IgD-negative memory B cell (primary cell): ENCODE results near the gene SUN2. TPM values are rescaled to one million over a fixed set of nuclear protein-coding genes. Genes with fewer than 3 reads are reported as not detected.

ENCODE experiments used
- H3K27ac Mint-ChIP-seq, 3 donors: one replicate each; pipeline ENCODE4 v1.8.0; 2020 to 2022; ENCODE audit warnings: mild to moderate bottlenecking in 3 of 3, mixed read lengths in 3 of 3, moderate library complexity in 1 of 3
- H3K27me3 Mint-ChIP-seq: one replicate; pipeline ENCODE4 v1.8.0; 2021; ENCODE audit warnings: mixed read lengths
- H3K36me3 Mint-ChIP-seq: one replicate; pipeline ENCODE4 v1.8.0; 2020; ENCODE audit warnings: mild to moderate bottlenecking, mixed read lengths
- H3K4me1 Mint-ChIP-seq, 3 donors: one replicate each; pipeline ENCODE4 v1.8.0; 2020 to 2022; ENCODE audit warnings: mixed read lengths in 3 of 3, mild to moderate bottlenecking in 1 of 3
- H3K4me3 Mint-ChIP-seq, 4 donors: one replicate each; pipeline ENCODE4 v1.8.0; 2020 to 2022; ENCODE audit warnings: mild to moderate bottlenecking in 4 of 4, mixed read lengths in 4 of 4, moderate library complexity in 3 of 4
- H3K9me3 Mint-ChIP-seq, 3 donors: one replicate each; pipeline ENCODE4 v1.8.0; 2020 to 2021; ENCODE audit warnings: mixed read lengths in 3 of 3, mild to moderate bottlenecking in 1 of 3
- polyA plus RNA-seq: library from polyadenylated mRNA; unstranded; fragments of 300-500 nt; fragmentation: Illumina TruSeq; gene quantifications from one replicate; pipeline ENCODE4 v1.2.3, GENCODE V29; 2021

SUN2 gene
- polyA plus RNA-seq, 1 donor from 2014 or later: 206 TPM

DNA sequence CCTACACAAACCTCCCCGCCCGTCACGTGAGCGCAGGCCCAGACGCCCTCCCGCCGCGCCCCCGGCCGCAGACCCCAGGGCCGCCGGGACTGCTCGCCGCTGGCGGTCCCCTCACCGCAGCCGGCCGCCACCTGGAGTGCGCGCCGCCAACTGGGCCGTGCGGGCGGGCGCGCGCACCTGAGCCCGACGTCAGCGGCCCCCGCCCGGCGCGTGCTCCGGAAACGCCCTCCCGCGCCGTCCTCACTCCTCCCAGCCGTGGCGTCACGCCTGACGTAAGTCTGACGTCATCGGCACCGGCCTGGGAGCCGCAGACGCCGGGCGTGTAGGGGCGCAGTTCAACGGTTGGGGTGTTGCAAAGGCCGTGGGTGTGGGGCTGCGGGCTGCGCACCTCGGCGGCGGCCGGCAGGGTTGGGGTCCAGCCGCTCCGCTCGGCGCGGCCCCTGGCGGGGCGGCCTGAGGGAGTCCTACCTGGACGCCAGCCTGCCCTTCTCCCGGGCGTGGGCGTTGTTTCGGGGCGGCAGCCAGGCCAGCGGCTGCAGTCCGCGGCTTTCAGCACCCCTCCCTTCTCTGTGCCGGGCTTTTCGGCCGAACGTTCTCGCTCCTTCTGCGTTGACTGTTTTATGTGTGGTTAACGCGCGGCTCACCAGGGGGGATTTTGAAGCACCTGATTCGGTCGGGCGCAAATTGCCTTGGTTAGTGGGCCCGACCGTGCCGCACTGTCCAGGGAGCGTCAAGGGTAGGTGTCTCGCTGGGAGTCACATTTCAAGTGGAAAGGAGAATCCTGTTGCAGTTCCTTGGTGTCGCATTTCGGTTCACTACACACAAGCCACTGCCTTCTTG lies 54.8 kb downstream of the SUN2 start, which contains the start of gene JOSD1:
Gene JOSD1 (minus strand): TSS at position 155 of the 840 bp plus-strand sequence. CDS start 956 bp downstream, outside the sequence.
- Mint-ChIP-seq H3K27me3 (no peaks in the 10 kb centered on the region), H3K4me3 (peak within 1 kb of the TSS; percentile 94 to 99 (median 96)), H3K27ac (peak within 1 kb of the TSS; percentile 98 to 100 (median 99)), H3K36me3 (no peaks in the 10 kb centered on the region), H3K4me1 (peaks cover 40 to 53% (median 44%) of the 10 kb centered on the region in 3 donors), H3K9me3 (peaks cover 0 to 1% (median 0%) of the 10 kb centered on the region in 3 donors)

DNA sequence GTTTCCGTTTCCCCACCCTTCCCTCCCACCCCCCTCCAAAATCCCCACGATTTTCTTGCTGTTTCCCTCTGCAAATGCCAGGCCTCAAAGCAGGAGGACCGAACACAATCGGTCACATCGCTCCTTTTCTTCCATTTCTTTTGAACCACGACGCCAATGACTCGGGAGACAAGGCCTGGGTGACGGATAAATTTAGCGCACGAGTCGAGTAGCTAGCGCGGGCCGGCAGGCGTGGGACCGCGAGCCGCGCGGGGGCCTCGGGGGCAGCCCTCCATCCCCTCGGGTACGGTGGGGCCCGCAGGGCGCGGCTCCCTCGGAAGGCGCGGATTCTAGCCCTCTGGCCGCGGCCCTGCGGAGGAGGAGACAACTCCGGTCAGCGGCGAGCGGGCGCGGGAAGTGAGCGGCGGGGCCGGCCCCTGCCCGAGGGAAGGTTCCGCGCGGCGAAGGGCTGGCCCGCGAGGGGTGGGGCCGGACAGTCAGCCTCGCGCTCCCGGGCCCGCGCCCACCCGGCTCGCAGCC lies 55.5 kb downstream of the SUN2 start:
- Mint-ChIP-seq H3K4me3 (peak overlapping the region; percentile 94 to 99 (median 96)), H3K9me3 (peaks cover 0 to 1% (median 0%) of the 10 kb centered on the region in 3 donors), H3K27me3 (no peaks in the 10 kb centered on the region), H3K27ac (peak overlapping the region; percentile 97 to 100 (median 98)), H3K36me3 (no peaks in the 10 kb centered on the region), H3K4me1 (peaks cover 40 to 50% (median 44%) of the 10 kb centered on the region in 3 donors)

- H3K27me3 Mint-ChIP-seq: no peaks in the 10 kb centered on the region
- peak overlapping the region; percentile 94 to 98 (median 96) for H3K4me3 Mint-ChIP-seq
- H3K27ac Mint-ChIP-seq: peak overlapping the region; percentile 97 to 99 (median 98)
- no peaks in the 10 kb centered on the region for H3K36me3 Mint-ChIP-seq
- H3K9me3 Mint-ChIP-seq: peaks cover 0 to 1% (median 0%) of the 10 kb centered on the region in 3 donors
- peaks cover 40 to 49% (median 40%) of the 10 kb centered on the region in 3 donors for H3K4me1 Mint-ChIP-seq
Measured at GRCh38 chr22:38699784-38700183, 56.0 kb downstream of the SUN2 start.

DNA sequence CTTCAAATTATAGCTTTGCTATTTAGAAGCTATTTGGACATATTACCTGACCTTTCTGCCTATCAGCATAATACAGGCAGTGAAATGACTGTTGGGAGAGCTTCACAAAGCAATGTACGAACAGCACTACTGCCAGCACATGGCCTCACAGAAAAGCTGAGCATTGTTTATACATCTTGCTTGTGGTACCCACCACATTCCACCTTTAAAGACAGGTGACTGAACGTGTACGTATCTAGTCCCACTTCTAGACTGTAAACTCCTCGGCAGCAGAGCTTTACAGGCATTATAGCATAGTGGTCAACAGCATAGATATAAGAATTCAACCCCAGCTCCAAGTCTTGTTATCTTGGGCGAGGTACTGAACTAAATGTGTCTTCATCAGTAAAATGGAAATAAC lies 56.7 kb downstream of the SUN2 start:
- H3K4me1 Mint-ChIP-seq: peaks cover 42 to 48% (median 44%) of the 10 kb centered on the region in 3 donors
- peak overlapping the region; percentile 59 to 99 (median 98) for H3K27ac Mint-ChIP-seq
- no peaks in the 10 kb centered on the region for H3K36me3 Mint-ChIP-seq
- H3K4me3 Mint-ChIP-seq: peak overlapping the region; percentile 94 to 98 (median 96)
- H3K27me3 Mint-ChIP-seq: no peaks in the 10 kb centered on the region
- H3K9me3 Mint-ChIP-seq: peaks cover 0 to 1% (median 0%) of the 10 kb centered on the region in 3 donors

- Mint-ChIP-seq H3K9me3 (peaks cover 0 to 1% (median 0%) of the 10 kb centered on the region in 3 donors), H3K4me1 (peaks cover 45 to 50% (median 48%) of the 10 kb centered on the region in 3 donors), H3K27me3 (no peaks in the 10 kb centered on the region), H3K27ac (peak overlapping the region; percentile 59 to 99 (median 98)), H3K36me3 (no peaks in the 10 kb centered on the region), H3K4me3 (peak overlapping the region; percentile 21 to 98 (median 96))
Measured at GRCh38 chr22:38698407-38699094, 57.2 kb downstream of the SUN2 start.

DNA sequence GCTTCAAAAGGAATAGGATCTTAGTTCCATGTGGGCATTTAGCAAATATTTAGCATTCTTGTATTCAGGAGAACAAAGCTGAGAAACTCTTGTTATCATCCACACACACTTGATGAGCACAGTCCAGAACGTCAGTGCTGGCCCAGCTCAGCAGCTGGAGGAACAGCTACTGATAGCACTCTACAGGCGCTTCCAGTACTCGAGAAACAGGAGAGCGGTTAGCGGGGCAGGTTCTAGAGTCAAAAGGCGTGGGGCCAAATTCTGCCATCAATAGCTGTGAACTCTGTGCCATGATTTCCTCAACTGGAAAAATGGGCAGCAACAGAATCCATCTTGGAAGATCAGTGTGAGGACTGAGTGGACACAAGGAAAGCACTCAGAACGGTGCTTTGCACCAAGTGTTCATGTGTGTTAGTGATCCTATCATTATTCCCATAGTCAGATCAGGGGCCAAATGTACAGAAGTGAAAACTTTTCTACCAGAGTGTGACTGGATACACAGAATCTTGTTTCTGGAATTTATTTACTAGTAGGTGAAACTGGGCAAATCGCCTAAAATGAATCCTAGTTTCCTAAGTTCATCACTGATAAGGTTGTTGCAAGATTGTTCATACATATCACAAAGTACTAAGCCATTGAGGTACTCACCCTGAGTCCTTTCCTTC lies 58.2 kb downstream of the SUN2 start:
- H3K27ac Mint-ChIP-seq: peak overlapping the region; percentile 25 to 98 (median 28)
- no peaks in the 10 kb centered on the region for H3K27me3 Mint-ChIP-seq
- H3K4me3 Mint-ChIP-seq: peak overlapping the region in 3 of 4 donors; percentile 34 to 94 (median 43)
- H3K9me3 Mint-ChIP-seq: peaks cover 0 to 1% (median 0%) of the 10 kb centered on the region in 3 donors
- H3K36me3 Mint-ChIP-seq: no peaks in the 10 kb centered on the region
- peaks cover 47 to 57% (median 57%) of the 10 kb centered on the region in 3 donors for H3K4me1 Mint-ChIP-seq

GRCh38 chr22:38696606-38697424 lies 59.0 kb downstream of the SUN2 start:
- peak overlapping the region in 2 of 4 donors; percentile 41 to 94 for H3K4me3 Mint-ChIP-seq

DNA sequence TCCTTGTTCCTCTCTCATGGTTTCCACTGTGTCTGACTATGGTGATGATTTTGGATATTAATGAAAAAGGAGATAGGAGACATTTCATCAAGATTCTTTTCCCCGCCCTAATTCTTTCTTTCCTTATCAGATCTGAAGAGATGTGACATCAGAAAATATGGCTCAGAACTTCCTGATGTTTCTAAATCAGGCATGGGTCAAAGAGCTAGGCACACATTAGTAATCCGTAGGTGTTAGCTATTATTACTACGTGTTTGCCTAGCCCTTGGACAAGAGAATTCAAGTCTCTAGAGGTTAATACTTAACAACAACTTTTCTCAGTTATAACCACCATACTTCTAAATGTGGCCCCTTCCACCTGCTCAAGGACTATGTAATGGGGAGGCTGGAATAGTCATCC lies 60.9 kb downstream of the SUN2 start:
- Mint-ChIP-seq H3K27ac (peak overlapping the region in 1 of 3 donors; percentile 5), H3K36me3 (no peaks in the 10 kb centered on the region), H3K4me3 (peak overlapping the region in 1 of 4 donors; percentile 36), H3K9me3 (no peaks in the 10 kb centered on the region), H3K4me1 (peaks cover 42 to 60% (median 57%) of the 10 kb centered on the region in 3 donors), H3K27me3 (no peaks in the 10 kb centered on the region)

More at GRCh38 chr22:38696606-38697424, 59.0 kb downstream of the SUN2 start:
- Mint-ChIP-seq H3K36me3 (no peaks in the 10 kb centered on the region), H3K27ac (peak overlapping the region; percentile 28 to 98 (median 64)), H3K4me1 (peaks cover 46 to 61% (median 57%) of the 10 kb centered on the region in 3 donors), H3K9me3 (peaks cover 0 to 1% (median 0%) of the 10 kb centered on the region in 3 donors), H3K27me3 (no peaks in the 10 kb centered on the region)

- H3K9me3 Mint-ChIP-seq: no peaks in the 10 kb centered on the region
- H3K4me1 Mint-ChIP-seq: peaks cover 33 to 52% (median 48%) of the 10 kb centered on the region in 3 donors
- H3K27ac Mint-ChIP-seq: peak overlapping the region in 1 of 3 donors; percentile 70
- peak overlapping the region in 3 of 4 donors; percentile 9 to 70 (median 29) for H3K4me3 Mint-ChIP-seq
- H3K36me3 Mint-ChIP-seq: no peaks in the 10 kb centered on the region
- no peaks in the 10 kb centered on the region for H3K27me3 Mint-ChIP-seq
Measured at GRCh38 chr22:38694049-38694448, 61.7 kb downstream of the SUN2 start.

DNA sequence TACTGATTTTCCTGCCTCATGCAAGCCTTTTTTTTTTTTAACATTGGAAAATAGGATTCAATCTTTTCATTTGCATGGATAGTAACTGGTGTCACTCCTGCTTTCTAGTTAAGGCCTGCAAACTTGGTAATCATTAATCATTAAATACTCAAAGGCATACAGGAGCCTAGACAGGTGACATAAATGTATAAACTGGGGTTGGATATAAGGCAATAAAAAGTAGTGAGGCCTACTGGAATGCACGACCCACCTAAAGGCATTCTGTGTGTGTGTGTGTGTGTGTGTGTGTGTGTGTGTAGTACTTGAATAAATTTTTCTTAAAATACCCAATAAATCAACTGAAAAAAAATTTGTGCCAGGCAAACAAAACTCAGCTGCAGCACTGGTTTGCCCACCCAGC lies 66.1 kb downstream of the SUN2 start:
- H3K36me3 Mint-ChIP-seq: no peaks in the 10 kb centered on the region
- H3K4me1 Mint-ChIP-seq: peaks cover 10 to 24% (median 17%) of the 10 kb centered on the region in 3 donors
- no peaks in the 10 kb centered on the region for H3K9me3 Mint-ChIP-seq
- H3K27ac Mint-ChIP-seq: no peak overlapping the region
- no peaks in the 10 kb centered on the region for H3K27me3 Mint-ChIP-seq
- H3K4me3 Mint-ChIP-seq: no peak overlapping the region

- H3K27ac Mint-ChIP-seq: no peak overlapping the region
- H3K4me3 Mint-ChIP-seq: peak overlapping the region in 1 of 4 donors; percentile 74
- H3K4me1 Mint-ChIP-seq: peaks cover 8 to 19% (median 11%) of the 10 kb centered on the region in 3 donors
- no peaks in the 10 kb centered on the region for H3K36me3 Mint-ChIP-seq
- H3K27me3 Mint-ChIP-seq: no peaks in the 10 kb centered on the region
- no peaks in the 10 kb centered on the region for H3K9me3 Mint-ChIP-seq
Measured at GRCh38 chr22:38685761-38686160, 70.0 kb downstream of the SUN2 start.

GRCh38 chr22:38684895-38685294 lies 70.9 kb downstream of the SUN2 start:
- Mint-ChIP-seq H3K4me3 (peak overlapping the region in 1 of 4 donors; percentile 79), H3K27ac (no peak overlapping the region), H3K27me3 (no peaks in the 10 kb centered on the region), H3K9me3 (no peaks in the 10 kb centered on the region), H3K4me1 (peaks cover 8 to 19% (median 11%) of the 10 kb centered on the region in 3 donors), H3K36me3 (no peaks in the 10 kb centered on the region)
